HEK293T (cell line): ENCODE data around the gene DSCAM.

Source experiments
- ARNT ChIP-seq: fragments of 450-650 bp; IDR thresholded peaks from 2 replicates; pipeline ENCODE4 v1.6.1; 2017; ENCODE audit warnings: mild to moderate bottlenecking
- BHLHE40 ChIP-seq: fragments of 450-650 bp; IDR thresholded peaks from 2 replicates; pipeline ENCODE4 v1.6.1; 2016; ENCODE audit warnings: mild to moderate bottlenecking, moderate library complexity, borderline replicate concordance
- CTBP1 ChIP-seq: fragments of 450-650 bp; IDR thresholded peaks from 2 replicates; pipeline ENCODE4 v1.6.1; 2016; ENCODE audit warnings: borderline replicate concordance
- ELF4 ChIP-seq: fragments of 450-650 bp; IDR thresholded peaks from 2 replicates; pipeline ENCODE4 v1.6.1; 2017; ENCODE audit warnings: antibody characterized with exemption
- FOXA1 ChIP-seq: fragments of 450-650 bp; IDR thresholded peaks from 2 replicates; pipeline ENCODE4 v1.6.1; 2016; ENCODE audit warnings: mild to moderate bottlenecking
- FOXM1 ChIP-seq: fragments of 450-650 bp; IDR thresholded peaks from 2 replicates; pipeline ENCODE4 v1.6.1; 2017; ENCODE audit warnings: mild to moderate bottlenecking, borderline replicate concordance
- HDGF ChIP-seq: fragments of 450-650 bp; IDR thresholded peaks from 2 replicates; pipeline ENCODE4 v1.6.1; 2017; ENCODE audit warnings: antibody characterized with exemption, borderline replicate concordance
- L3MBTL2 ChIP-seq: fragments of 450-650 bp; conservative IDR thresholded peaks from 2 replicates; pipeline ENCODE4 v1.6.1; 2016; ENCODE audit warnings: mild to moderate bottlenecking
- LEF1 ChIP-seq: fragments of 450-650 bp; IDR thresholded peaks from 2 replicates; pipeline ENCODE4 v1.6.1; 2017; ENCODE audit warnings: mild to moderate bottlenecking, borderline replicate concordance
- PKNOX1 ChIP-seq: fragments of 450-650 bp; IDR thresholded peaks from 2 replicates; pipeline ENCODE4 v1.6.1; 2016
- SP1 ChIP-seq: fragments of 450-650 bp; IDR thresholded peaks from 2 replicates; pipeline ENCODE4 v1.6.1; 2017
- SUZ12 ChIP-seq: fragments of 450-650 bp; IDR thresholded peaks from 2 replicates; pipeline ENCODE4 v1.6.1; 2016; ENCODE audit warnings: mild to moderate bottlenecking
- ZNF384 ChIP-seq: fragments of 450-650 bp; IDR thresholded peaks from 2 replicates; pipeline ENCODE4 v1.6.1; 2016

GRCh38 chr21:40395732-40396131, 451.2 kb downstream of the DSCAM start:
- TF ChIP-seq ARNT = no peak
- no peak for TF ChIP-seq SP1
- no peak for TF ChIP-seq SUZ12
- no peak for TF ChIP-seq CTBP1
- TF ChIP-seq ZNF384 = no peak
- no peak for TF ChIP-seq L3MBTL2
- TF ChIP-seq PKNOX1 = no peak
- no peak for TF ChIP-seq ELF4
- no peak for TF ChIP-seq FOXM1
- no peak for TF ChIP-seq BHLHE40
- no peak for TF ChIP-seq HDGF
- no peak for TF ChIP-seq FOXA1
- TF ChIP-seq LEF1 = no peak
